OCI-M2 (cell line): Measurements from ENCODE around the gene CCDC142.
"Not testable (repeated sequence)": the region's sequence is repeated elsewhere in the genome, so short reads cannot be mapped to it uniquely, and the experiment has no call there.

Experiments
- DNase-seq: peaks from one replicate; lab custom pipeline; 2025; ENCODE audit not compliant: unreplicated experiment; lab: John Stamatoyannopoulos, UW

Gene CCDC142

GRCh38 chr2:74499267-74499939 is 16.6 kb upstream of the CCDC142 start, which contains the start of gene LBX2:
Gene LBX2 (minus strand): TSS chr2:74499603. CDS start chr2:74499537, 66 bp downstream.
- no peak for DNase-seq

DNA sequence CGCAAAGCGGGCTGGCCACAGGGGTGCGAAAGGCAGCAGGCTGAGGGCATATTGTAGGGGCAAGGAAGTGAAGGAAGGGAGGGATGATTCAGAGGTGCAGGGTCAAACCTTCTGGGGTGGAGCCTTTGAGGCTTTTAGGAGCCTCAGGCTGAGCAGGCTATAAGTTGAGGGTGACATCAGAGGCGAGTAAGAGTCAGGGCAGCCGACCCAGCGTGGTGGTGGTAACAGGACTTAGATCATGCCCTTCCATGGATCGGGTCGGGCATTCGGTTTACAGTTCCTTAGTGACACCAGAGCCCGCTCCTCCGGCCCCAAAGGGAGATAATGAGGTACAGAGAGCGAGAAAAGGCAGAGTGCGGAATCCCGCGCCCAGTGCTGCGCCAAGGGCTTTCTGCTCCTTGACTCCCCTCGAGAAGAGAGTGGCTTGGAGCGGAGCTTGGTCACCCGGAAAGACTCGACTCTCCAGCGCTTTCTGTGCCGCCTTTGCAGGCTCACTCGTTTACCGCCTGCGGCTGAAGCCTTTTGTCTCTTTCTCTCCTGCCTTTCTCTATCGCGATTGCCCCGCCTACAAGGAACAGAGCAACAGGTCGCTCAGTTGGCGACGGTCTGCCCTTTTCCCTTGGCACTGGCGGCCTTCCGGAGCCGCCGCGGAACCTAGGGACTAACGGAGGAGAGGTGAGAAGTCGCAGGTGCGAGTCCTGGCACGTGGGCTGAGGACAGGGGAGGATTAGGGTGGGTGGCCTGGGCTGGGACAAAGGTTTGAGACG is 15.9 kb upstream of the CCDC142 start:
- DNase-seq: no peak

DNA sequence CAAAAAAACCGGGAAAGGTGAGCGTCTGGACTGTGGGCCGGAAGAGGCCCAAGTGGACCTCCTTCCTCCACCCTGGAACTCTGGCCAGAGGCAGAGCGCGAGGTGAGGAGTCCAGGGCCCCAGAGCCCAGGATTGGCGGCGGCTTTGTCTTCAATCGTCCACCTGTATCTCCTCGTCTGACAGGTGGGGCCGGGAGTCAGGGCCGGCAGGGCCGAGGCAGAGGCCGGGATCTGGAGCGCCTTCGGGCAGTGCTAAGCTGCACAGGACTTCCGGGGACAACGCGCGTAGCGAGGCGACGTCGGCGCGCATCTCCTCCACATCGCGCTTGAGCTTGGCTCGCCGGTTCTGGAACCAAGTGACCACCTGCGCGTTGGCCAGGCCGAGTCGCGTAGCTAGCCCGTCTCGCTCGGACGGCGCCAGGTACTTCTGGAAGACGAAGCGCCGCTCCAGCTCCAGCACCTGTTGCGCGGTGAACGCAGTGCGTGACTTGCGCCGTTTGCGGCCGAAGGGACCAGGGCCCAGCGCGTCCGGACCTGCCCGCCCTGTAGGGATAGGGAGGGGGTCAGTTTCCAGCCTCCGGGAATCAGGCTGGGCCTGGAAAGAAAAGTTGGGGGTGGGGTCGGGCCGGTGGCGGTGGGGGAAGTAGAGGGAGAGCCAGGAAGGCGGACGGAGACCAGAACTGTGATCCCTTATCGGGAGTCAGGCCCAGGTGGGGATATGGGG is 15.1 kb upstream of the CCDC142 start:
- no peak for DNase-seq

DNA sequence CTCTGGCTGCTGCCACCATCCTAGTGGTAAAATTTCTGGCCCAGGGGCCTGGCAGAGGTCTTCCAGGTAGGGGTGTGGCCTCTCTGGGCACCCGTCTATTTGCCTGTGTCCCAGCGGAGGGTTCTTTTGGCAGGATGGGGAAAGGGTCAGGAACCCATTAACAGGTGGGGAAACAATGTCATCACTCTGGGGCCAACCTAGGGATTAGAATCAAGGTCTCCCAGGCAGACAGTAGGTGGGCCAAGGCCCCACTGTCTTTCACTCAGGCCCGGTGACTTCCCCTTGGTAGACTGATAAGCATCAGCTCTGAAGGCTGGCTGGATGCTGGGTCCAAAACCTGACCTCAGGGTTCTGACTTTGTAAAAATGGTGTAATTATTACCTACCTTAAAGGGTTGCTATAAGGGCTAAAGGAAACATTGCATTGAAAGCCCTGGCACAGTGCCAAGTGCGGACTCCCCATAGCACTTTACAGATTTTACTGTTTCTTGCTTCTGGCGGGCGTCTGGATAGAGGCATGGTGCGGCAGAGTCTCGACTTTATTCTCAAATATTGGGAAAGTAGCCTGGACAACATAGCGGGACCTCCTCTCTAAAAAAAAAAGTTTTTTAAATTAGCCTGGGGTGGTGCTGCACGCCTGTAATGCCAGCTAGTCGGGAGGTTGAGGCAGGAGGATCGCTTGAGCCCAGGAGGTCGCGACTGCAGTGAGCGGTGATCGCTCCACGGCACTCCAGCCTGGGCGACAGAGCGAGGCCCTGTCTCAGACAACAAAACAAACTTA is 14.4 kb upstream of the CCDC142 start:
- no peak for DNase-seq

GRCh38 chr2:74495440-74495839 is 12.6 kb upstream of the CCDC142 start:
- no peak for DNase-seq

GRCh38 chr2:74493546-74493945 is 10.7 kb upstream of the CCDC142 start:
- DNase-seq: no peak

- no peak for DNase-seq
Observed at GRCh38 chr2:74491648-74492544, 9.1 kb upstream of the CCDC142 start.

GRCh38 chr2:74489906-74490305 is 7.1 kb upstream of the CCDC142 start:
- DNase-seq: no peak

- DNase-seq: no peak
Observed at GRCh38 chr2:74488643-74489481, 6.1 kb upstream of the CCDC142 start.

DNA sequence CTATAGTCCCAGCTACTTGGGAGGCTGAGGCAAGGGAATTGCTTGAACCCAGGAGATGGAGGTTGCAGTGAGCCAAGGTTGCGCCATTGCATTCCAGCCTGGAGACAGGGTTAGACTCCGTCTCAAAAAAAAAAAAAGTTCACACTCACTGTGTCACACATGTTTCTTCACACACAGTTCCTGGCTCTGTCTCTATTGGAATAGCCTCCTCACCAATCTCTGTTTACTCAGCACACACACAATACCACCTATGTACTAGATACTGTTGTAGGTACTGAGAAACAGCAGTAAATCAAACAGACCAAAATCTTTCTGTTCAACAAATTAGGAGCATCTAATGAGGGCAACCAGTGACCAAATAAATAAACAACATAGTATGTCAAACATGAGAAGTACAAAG is 3.3 kb upstream of the CCDC142 start:
- DNase-seq: no peak

GRCh38 chr2:74483675-74484164 is 922 bp upstream of the CCDC142 start:
- not testable (repeated sequence) for DNase-seq

DNA sequence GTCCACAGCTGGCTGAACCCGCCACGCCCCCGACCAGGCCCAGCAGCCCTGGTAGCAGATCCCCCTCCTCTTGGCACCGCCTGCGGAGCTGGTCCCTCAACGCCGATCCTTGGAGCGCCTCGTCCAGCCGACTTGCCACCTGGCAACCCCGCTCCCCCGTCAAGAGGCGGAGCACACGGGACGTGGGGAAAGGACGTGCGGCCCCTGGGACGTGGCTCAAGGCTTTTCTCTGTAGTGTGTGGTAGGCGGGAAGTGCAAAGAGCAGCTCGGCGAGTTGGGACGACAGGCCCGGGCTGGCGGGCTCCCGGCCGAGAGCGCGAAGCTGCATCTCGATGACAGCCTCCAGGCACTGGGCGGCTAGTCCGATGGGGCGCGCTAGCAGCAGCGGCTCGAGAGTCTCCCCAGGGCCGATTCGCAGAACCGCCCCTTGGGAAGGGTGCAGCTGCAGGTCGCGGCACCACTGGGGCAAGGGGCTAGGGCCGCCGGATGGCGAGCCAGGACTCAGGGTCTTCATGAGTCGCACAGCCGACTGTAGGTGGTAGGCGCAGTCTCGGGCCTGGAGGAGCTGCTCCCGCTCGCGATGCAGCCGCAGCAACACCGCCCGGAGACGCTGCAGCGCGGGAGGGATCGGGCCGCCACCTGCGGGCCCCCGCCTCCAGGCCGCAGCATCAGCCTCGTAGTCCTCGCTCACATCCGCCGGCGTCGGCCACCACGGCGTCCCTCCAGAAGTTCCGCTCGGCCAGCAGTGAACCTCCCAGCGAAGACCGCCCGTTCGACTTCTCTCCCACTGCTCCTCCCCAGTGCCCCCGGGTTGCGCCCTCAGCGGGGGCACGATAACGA is 617 bp downstream of the CCDC142 start:
- DNase-seq: no peak

- DNase-seq: no peak
Observed at GRCh38 chr2:74481431-74481830, 1.4 kb downstream of the CCDC142 start.

DNA sequence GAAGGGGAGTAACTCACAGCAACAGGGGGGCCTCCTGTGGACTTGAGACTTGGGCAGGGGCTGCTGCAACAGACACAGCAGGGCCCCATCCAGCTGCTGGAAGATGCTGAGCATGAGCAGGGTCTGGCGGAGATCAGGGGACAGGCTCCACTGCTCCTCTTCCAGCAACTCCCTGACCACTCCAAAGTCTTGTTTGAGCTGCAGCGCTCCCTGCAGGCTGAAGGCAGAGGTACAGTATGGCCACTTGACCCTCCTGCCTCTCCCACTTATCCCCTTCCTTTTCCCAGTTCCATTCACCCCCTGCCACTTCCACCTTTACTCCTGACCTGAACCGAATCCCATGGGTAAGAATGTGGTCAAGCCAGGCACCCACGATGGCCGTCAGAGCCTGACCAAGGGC is 7.9 kb downstream of the CCDC142 start:
- no peak for DNase-seq

- no peak for DNase-seq
Observed at GRCh38 chr2:74474481-74474880, 8.3 kb downstream of the CCDC142 start.

- DNase-seq: no peak
Observed at GRCh38 chr2:74472945-74473258, 9.9 kb downstream of the CCDC142 start.

DNA sequence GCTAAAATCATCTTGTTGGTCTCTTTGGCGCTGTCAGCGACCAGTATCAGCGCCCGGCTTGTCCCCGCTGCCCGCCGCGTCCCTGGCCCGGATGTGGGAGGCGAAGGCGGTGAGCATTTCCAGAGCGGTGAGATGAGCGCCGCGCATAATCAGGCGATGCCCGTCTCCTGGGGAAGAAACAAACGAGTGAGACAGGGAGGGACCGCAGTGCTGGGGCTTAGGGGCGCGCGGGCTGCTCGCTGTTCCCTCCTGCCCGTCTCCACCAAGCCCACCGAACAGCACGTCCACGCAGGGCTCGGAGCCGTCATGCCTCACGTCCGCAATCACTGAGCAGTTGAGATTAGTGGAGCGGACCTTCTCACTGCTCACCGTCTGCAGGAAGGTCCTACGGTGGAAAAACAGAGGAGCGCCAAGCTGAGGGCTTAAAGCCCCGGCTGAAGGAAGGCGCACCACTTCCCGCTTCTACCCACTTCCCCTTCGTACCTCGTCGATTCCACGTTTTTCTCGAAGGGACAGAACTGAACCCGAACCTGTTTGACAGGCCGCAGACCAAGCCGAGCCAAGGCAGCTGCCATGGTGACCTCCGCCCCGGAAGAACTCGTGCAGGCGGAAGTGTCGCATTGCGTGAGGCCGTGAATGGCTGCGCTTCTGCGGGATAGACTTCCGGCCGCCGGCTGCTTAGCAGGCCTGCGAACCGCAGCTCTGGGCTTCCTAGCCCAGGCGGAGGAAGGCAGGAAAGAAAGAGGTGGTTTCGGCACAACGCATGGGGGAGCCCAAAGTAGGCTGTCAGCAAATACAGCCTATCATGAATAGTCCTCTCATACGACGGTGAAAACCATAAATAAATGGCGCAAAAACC is 10.5 kb downstream of the CCDC142 start, which contains the start of gene MRPL53:
Gene MRPL53 (minus strand): TSS at position 595 of the 859 bp plus-strand sequence. CDS start 20 bp downstream, at position 575.
- peak; percentile 39 for DNase-seq
